Loucy (cell line): ENCODE data around the gene C1QTNF8.

Experiments
- CTCF ChIP-seq: fragments of 200-600 bp; sonication (generic); conservative IDR thresholded peaks from 2 replicates; pipeline ENCODE4 v1.5.1; 2014; ENCODE audit warnings: mild to moderate bottlenecking, antibody characterized with exemption, low read length
- EZH2phosphoT487 ChIP-seq: fragments of 200-600 bp; IDR thresholded peaks from 2 replicates; pipeline ENCODE4 v1.6.1; 2018; ENCODE audit warnings: antibody characterized with exemption, mild to moderate bottlenecking, moderate library complexity, borderline replicate concordance

- TF ChIP-seq CTCF, result no peak
- no peak for TF ChIP-seq EZH2phosphoT487
Measured at GRCh38 chr16:1054660-1055556, 41.1 kb downstream of the C1QTNF8 start.
